ENCODE measurements around the gene EPHA10. TPM values are rescaled to one million over a fixed set of nuclear protein-coding genes. Genes with fewer than 3 reads are reported as not detected.

EPHA10 gene
- polyA plus RNA-seq, 2 of the 4 experiments (the other 2 are of a cell fraction), result 0.35 to 0.53 TPM

DNA sequence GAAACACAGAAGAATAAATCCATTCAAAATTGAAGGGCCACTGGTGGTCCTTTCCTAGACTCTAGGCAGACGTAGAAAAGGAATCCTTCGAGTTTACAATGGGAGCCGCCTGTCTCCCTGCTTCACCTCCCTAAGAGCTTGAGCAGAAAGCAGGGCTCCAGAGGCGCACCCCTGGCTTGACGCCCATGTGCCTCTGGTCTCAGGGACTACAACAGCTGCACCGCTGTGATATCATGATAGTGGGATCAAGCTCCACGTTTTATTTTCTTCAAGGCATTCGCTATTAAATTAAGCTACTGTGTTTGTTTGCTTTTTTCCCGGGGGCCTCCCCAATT is 42.3 kb upstream of the EPHA10 start:
- DNase-seq (ENCODE audit: low read depth in 1 of 2, low spot score in 1 of 2) (no peak), FAIRE-seq (no peak), ATAC-seq (no peak)
- WGBS (ENCODE audit: missing lambda C conversion rate), result 2% methylated on average over 9 of the region's 9 CpGs
- Histone ChIP-seq H3K27ac (peak overlapping the region; percentile 99 to 100), H3K4me3 (peak overlapping the region; percentile 99), H3K4me2 (peak overlapping the region; percentile 96), H3K4me1 (peaks cover 32% of the 10 kb centered on the region; the same call in 2 of the 3 replicates), H3K9me3 (no peaks in the 10 kb centered on the region)
- CTCF ChIA-PET, result interaction anchor here (1.1 to 1.3 kb wide), 2 partner anchors 53 to 125 kb away, joined by 3 to 7 read pairs; no protein-coding TSS in a partner anchor
- POLR2A ChIA-PET, result interaction anchor here (0.6 to 1.8 kb wide), 5 partner anchors 42 to 117 kb away, joined by 3 to 14 read pairs (median 7); partner anchors contain the start of genes CDCA8, EPHA10 and MTF1
- TF ChIP-seq NR3C1 (IDR thresholded peaks at IDR 0.05) (no peak), GATA3 (IDR thresholded peaks at IDR 0.05; ENCODE audit: borderline replicate concordance) (no peak), CEBPB (IDR thresholded peaks at IDR 0.05) (no peak), SMC3 (IDR thresholded peaks at IDR 0.05) (no peak), RCOR1 (IDR thresholded peaks at IDR 0.05; ENCODE audit: low read depth, low read length) (no peak)
- TF ChIP-seq, protein P1, sequence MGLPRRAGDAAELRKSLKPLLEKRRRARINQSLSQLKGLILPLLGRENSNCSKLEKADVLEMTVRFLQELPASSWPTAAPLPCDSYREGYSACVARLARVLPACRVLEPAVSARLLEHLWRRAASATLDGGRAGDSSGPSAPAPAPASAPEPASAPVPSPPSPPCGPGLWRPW (IDR thresholded peaks at IDR 0.05), result no peak
- TF ChIP-seq, protein P2, sequence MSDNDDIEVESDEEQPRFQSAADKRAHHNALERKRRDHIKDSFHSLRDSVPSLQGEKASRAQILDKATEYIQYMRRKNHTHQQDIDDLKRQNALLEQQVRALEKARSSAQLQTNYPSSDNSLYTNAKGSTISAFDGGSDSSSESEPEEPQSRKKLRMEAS (IDR thresholded peaks at IDR 0.05), result no peak
- TF ChIP-seq, protein P3, sequence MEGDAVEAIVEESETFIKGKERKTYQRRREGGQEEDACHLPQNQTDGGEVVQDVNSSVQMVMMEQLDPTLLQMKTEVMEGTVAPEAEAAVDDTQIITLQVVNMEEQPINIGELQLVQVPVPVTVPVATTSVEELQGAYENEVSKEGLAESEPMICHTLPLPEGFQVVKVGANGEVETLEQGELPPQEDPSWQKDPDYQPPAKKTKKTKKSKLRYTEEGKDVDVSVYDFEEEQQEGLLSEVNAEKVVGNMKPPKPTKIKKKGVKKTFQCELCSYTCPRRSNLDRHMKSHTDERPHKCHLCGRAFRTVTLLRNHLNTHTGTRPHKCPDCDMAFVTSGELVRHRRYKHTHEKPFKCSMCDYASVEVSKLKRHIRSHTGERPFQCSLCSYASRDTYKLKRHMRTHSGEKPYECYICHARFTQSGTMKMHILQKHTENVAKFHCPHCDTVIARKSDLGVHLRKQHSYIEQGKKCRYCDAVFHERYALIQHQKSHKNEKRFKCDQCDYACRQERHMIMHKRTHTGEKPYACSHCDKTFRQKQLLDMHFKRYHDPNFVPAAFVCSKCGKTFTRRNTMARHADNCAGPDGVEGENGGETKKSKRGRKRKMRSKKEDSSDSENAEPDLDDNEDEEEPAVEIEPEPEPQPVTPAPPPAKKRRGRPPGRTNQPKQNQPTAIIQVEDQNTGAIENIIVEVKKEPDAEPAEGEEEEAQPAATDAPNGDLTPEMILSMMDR (IDR thresholded peaks at IDR 0.05), result no peak

DNA sequence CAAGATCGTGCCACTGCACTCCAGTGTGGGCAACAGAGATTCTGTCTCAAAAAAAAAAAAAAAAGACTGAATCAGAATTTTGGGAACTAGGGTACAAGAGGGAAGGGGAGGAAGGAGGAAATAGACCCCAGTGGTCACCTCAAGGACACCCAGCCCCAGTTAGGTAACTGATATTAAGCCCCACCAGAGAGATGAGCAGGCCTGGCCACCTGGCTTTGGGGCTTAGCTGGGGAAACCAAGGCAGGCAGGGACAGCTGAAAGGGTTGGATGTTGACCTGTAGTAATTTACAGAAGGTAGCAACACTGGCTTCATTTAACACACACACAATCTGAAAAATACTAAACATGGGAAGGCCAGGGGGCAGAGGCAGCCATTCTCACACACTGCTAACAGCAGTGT is 37.5 kb upstream of the EPHA10 start:
- WGBS (ENCODE audit: missing lambda C conversion rate), result 100% methylated on average over 1 of the region's 1 CpG
- ChIA-PET CTCF (interaction anchor here (0.7 kb wide), 1 partner anchor 218 kb away, joined by 3 read pairs; no protein-coding TSS in a partner anchor), POLR2A (interaction anchor here (0.7 kb wide), 1 partner anchor 10 kb away, joined by 4 read pairs; no protein-coding TSS in a partner anchor)

More for the DNA sequence above, 37.5 kb upstream of the EPHA10 start:
- no peaks in the 10 kb centered on the region for H3K9me3 ChIP-seq
- TF ChIP-seq, protein P4, sequence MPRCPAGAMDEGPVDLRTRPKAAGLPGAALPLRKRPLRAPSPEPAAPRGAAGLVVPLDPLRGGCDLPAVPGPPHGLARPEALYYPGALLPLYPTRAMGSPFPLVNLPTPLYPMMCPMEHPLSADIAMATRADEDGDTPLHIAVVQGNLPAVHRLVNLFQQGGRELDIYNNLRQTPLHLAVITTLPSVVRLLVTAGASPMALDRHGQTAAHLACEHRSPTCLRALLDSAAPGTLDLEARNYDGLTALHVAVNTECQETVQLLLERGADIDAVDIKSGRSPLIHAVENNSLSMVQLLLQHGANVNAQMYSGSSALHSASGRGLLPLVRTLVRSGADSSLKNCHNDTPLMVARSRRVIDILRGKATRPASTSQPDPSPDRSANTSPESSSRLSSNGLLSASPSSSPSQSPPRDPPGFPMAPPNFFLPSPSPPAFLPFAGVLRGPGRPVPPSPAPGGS (IDR thresholded peaks at IDR 0.05), result no peak
- TF ChIP-seq, protein P5, sequence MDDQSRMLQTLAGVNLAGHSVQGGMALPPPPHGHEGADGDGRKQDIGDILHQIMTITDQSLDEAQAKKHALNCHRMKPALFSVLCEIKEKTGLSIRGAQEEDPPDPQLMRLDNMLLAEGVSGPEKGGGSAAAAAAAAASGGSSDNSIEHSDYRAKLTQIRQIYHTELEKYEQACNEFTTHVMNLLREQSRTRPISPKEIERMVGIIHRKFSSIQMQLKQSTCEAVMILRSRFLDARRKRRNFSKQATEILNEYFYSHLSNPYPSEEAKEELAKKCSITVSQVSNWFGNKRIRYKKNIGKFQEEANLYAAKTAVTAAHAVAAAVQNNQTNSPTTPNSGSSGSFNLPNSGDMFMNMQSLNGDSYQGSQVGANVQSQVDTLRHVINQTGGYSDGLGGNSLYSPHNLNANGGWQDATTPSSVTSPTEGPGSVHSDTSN (IDR thresholded peaks at IDR 0.05), result no peak
- TF ChIP-seq KDM1A (IDR thresholded peaks at IDR 0.05; ENCODE audit: low read depth) (no peak), RFX5 (IDR thresholded peaks at IDR 0.05) (no peak), ESRRA (IDR thresholded peaks at IDR 0.05; ENCODE audit: borderline replicate concordance, low read length) (no peak), RNF2 (IDR thresholded peaks at IDR 0.05; ENCODE audit: borderline replicate concordance, low read depth) (no peak), NR3C1 (IDR thresholded peaks at IDR 0.05) (no peak), BHLHE40 (IDR thresholded peaks at IDR 0.05; ENCODE audit: low read depth, low read length) (no peak)
- TF ChIP-seq, protein P3 (IDR thresholded peaks at IDR 0.05), result no peak
- H3K27ac ChIP-seq, result no peak overlapping the region
- no peak overlapping the region for H3K4me3 ChIP-seq
- H3K4me1 ChIP-seq, result peaks cover 7% of the 10 kb centered on the region; the same call in 2 of the 3 replicates
- DNase-seq (ENCODE audit: low read depth in 1 of 2, low spot score in 1 of 2) (no peak), ATAC-seq (no peak), FAIRE-seq (no peak)
- no peak overlapping the region for H3K4me2 ChIP-seq
